Neural cell (in vitro differentiated cells): ENCODE data around the gene CLEC4M. TPM values are rescaled to one million over a fixed set of nuclear protein-coding genes. Genes with fewer than 3 reads are reported as not detected.

ENCODE experiments used
- H2AFZ ChIP-seq: fragments of 200-600, 300-800 bp; sonication (generic), shearing (Covaris generic); 2 replicates; pipeline ENCODE4 v1.6.0; 2014; ENCODE audit warnings: low read depth, mild to moderate bottlenecking, antibody characterized with exemption, low read length, moderate library complexity
- H3F3A ChIP-seq: fragments of 200-600 bp; shearing (Covaris generic); 2 replicates; pipeline ENCODE4 v1.6.1; 2016; ENCODE audit warnings: mild to moderate bottlenecking, moderate library complexity, mixed read lengths, antibody characterized with exemption, low read length; ENCODE audit not compliant: insufficient read depth, poor library complexity, severe bottlenecking
- H3K27ac ChIP-seq: fragments of 200-600, 300-800 bp; sonication (generic), shearing (Covaris generic); 2 replicates; pipeline ENCODE4 v1.5.1; 2014; ENCODE audit warnings: mild to moderate bottlenecking, low read length, moderate library complexity
- H3K27me3 ChIP-seq: fragments of 300-800, 200-600 bp; sonication (generic), shearing (Covaris generic); 2 replicates; pipeline ENCODE4 v1.6.0; 2014; ENCODE audit warnings: mild to moderate bottlenecking, low read depth, low read length, moderate library complexity; ENCODE audit not compliant: insufficient read depth
- H3K36me3 ChIP-seq: fragments of 300-800, 200-600 bp; sonication (generic), shearing (Covaris generic); 2 replicates; pipeline ENCODE4 v1.5.1; 2014; ENCODE audit warnings: mild to moderate bottlenecking, antibody characterized with exemption, low read length, moderate library complexity; ENCODE audit not compliant: insufficient read depth
- H3K4me2 ChIP-seq: fragments of 300-800, 200-600 bp; sonication (generic), shearing (Covaris generic); 2 replicates; pipeline ENCODE4 v1.6.0; 2014; ENCODE audit warnings: mild to moderate bottlenecking, low read length
- H3K4me3 ChIP-seq: fragments of 300-800, 200-600 bp; sonication (generic), shearing (Covaris generic); 2 replicates; pipeline ENCODE4 v1.5.1; 2014; ENCODE audit warnings: mild to moderate bottlenecking, low read length, moderate library complexity
- H3K79me2 ChIP-seq: fragments of 200-600 bp; shearing (Covaris generic); replicated peaks from 2 replicates; pipeline ENCODE4 v1.6.0; 2014; ENCODE audit warnings: mild to moderate bottlenecking, low read length, moderate library complexity; ENCODE audit not compliant: insufficient read depth
- H3K9ac ChIP-seq: fragments of 300-800, 200-600 bp; sonication (generic), shearing (Covaris generic); 2 replicates; pipeline ENCODE4 v1.6.1; 2016; ENCODE audit warnings: mild to moderate bottlenecking, low read length, mixed read lengths
- H3K9me2 ChIP-seq: fragments of 200-600 bp; shearing (Covaris generic); 2 replicates; pipeline ENCODE4 v1.6.1; 2016; ENCODE audit warnings: mild to moderate bottlenecking, low read length, mixed read lengths; ENCODE audit not compliant: insufficient read depth
- H3K9me3 ChIP-seq: fragments of 200-600, 300-800 bp; sonication (generic), shearing (Covaris generic); 2 replicates; pipeline ENCODE4 v1.6.1; 2016; ENCODE audit warnings: mild to moderate bottlenecking, mixed run types, low read length, moderate library complexity, mixed read lengths
- H4K20me1 ChIP-seq: fragments of 200-600 bp; shearing (Covaris generic); 2 replicates; pipeline ENCODE4 v1.6.1; 2016; ENCODE audit warnings: mild to moderate bottlenecking, mixed run types; ENCODE audit not compliant: insufficient read depth
- EP300 ChIP-seq: fragments of 450-650 bp; conservative IDR thresholded peaks from 2 replicates; pipeline ENCODE4 v1.6.1; 2014; ENCODE audit warnings: antibody characterized with exemption, mild to moderate bottlenecking, moderate library complexity; ENCODE audit not compliant: poor library complexity, severe bottlenecking
- EZH2 ChIP-seq: fragments of 200-600, 300-800 bp; shearing (Covaris generic), sonication (generic); IDR thresholded peaks from 2 replicates; pipeline ENCODE4 v1.6.1; 2014; ENCODE audit warnings: antibody characterized with exemption, low read length, borderline replicate concordance, mild to moderate bottlenecking; ENCODE audit not compliant: insufficient read depth, poor library complexity, severe bottlenecking
- MXI1 ChIP-seq: fragments of 450-650 bp; conservative IDR thresholded peaks from 2 replicates; pipeline ENCODE4 v1.6.1; 2014; ENCODE audit warnings: antibody characterized with exemption, mild to moderate bottlenecking; ENCODE audit not compliant: poor library complexity, severe bottlenecking
- POLR2AphosphoS5 ChIP-seq: IDR thresholded peaks from 2 replicates; pipeline ENCODE4 v1.6.1; 2012
- RAD21 ChIP-seq: fragments of 450-650 bp; conservative IDR thresholded peaks from 2 replicates; pipeline ENCODE4 v1.6.1; 2014; ENCODE audit warnings: antibody characterized with exemption, mild to moderate bottlenecking, moderate library complexity
- SMC3 ChIP-seq: fragments of 450-650 bp; conservative IDR thresholded peaks from 2 replicates; pipeline ENCODE4 v1.6.1; 2014; ENCODE audit warnings: antibody characterized with exemption, mild to moderate bottlenecking, moderate library complexity; ENCODE audit not compliant: poor library complexity
- TAF1 ChIP-seq: IDR thresholded peaks from 2 replicates; pipeline ENCODE4 v1.6.1; 2012; ENCODE audit warnings: low read depth
- polyA plus RNA-seq: library from polyadenylated mRNA; depleted of rRNA; stranded (reverse); fragments of >200 nt; gene quantifications from 2 replicates; pipeline ENCODE4 v1.2.3, GENCODE V29; 2014
- TF ChIP-seq, protein P1 (sequence below): IDR thresholded peaks from 2 replicates; pipeline ENCODE4 v1.6.1; 2012; ENCODE audit warnings: borderline replicate concordance
- TF ChIP-seq, protein P2 (sequence below): fragments of 450-650 bp; IDR thresholded peaks from 2 replicates; pipeline ENCODE4 v1.5.1; 2014; ENCODE audit warnings: antibody characterized with exemption, mild to moderate bottlenecking, moderate library complexity; ENCODE audit not compliant: poor library complexity, severe bottlenecking

CLEC4M gene
- polyA plus RNA-seq, 1 donor from 2014 or later = not detected

DNA sequence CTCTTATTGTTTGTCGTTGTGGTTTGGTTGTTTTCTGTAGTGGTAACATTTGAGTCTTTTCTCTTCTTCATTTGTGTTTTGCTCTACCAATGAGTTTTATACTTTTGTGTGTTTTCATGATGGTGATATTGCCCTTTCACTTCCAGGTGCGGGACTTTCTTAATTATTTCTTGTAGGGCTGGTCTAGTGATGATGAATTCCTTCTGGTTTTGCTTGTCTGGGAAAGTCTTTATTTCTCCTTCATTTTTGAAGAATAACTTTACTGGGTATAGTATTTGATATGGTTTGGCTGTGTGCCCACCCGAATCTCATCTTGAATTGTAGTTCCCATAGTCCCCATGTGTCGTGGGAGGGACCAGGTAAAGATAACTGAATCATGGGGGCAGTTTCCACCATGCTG lies 6.8 kb upstream of the CLEC4M start:
- no peak overlapping the region for H3K27ac ChIP-seq
- H3K79me2 ChIP-seq = no peaks in the 10 kb centered on the region
- no peaks in the 10 kb centered on the region for H3F3A ChIP-seq
- no peak overlapping the region for H2AFZ ChIP-seq
- H3K9me2 ChIP-seq = no peaks in the 10 kb centered on the region
- H3K27me3 ChIP-seq = no peaks in the 10 kb centered on the region
- H3K4me3 ChIP-seq = no peak overlapping the region
- TF ChIP-seq EZH2 (no peak), MXI1 (no peak), POLR2AphosphoS5 (no peak), SMC3 (no peak), RAD21 (no peak), TAF1 (no peak), EP300 (no peak)
- TF ChIP-seq, protein P1, sequence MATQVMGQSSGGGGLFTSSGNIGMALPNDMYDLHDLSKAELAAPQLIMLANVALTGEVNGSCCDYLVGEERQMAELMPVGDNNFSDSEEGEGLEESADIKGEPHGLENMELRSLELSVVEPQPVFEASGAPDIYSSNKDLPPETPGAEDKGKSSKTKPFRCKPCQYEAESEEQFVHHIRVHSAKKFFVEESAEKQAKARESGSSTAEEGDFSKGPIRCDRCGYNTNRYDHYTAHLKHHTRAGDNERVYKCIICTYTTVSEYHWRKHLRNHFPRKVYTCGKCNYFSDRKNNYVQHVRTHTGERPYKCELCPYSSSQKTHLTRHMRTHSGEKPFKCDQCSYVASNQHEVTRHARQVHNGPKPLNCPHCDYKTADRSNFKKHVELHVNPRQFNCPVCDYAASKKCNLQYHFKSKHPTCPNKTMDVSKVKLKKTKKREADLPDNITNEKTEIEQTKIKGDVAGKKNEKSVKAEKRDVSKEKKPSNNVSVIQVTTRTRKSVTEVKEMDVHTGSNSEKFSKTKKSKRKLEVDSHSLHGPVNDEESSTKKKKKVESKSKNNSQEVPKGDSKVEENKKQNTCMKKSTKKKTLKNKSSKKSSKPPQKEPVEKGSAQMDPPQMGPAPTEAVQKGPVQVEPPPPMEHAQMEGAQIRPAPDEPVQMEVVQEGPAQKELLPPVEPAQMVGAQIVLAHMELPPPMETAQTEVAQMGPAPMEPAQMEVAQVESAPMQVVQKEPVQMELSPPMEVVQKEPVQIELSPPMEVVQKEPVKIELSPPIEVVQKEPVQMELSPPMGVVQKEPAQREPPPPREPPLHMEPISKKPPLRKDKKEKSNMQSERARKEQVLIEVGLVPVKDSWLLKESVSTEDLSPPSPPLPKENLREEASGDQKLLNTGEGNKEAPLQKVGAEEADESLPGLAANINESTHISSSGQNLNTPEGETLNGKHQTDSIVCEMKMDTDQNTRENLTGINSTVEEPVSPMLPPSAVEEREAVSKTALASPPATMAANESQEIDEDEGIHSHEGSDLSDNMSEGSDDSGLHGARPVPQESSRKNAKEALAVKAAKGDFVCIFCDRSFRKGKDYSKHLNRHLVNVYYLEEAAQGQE = no peak
- TF ChIP-seq, protein P2, sequence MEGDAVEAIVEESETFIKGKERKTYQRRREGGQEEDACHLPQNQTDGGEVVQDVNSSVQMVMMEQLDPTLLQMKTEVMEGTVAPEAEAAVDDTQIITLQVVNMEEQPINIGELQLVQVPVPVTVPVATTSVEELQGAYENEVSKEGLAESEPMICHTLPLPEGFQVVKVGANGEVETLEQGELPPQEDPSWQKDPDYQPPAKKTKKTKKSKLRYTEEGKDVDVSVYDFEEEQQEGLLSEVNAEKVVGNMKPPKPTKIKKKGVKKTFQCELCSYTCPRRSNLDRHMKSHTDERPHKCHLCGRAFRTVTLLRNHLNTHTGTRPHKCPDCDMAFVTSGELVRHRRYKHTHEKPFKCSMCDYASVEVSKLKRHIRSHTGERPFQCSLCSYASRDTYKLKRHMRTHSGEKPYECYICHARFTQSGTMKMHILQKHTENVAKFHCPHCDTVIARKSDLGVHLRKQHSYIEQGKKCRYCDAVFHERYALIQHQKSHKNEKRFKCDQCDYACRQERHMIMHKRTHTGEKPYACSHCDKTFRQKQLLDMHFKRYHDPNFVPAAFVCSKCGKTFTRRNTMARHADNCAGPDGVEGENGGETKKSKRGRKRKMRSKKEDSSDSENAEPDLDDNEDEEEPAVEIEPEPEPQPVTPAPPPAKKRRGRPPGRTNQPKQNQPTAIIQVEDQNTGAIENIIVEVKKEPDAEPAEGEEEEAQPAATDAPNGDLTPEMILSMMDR = no peak
- H3K36me3 ChIP-seq = no peaks in the 10 kb centered on the region
- no peak overlapping the region for H3K4me2 ChIP-seq
- H3K9ac ChIP-seq = no peak overlapping the region
- H3K9me3 ChIP-seq = peaks cover 2% of the 10 kb centered on the region
- H4K20me1 ChIP-seq = no peaks in the 10 kb centered on the region

GRCh38 chr19:7757358-7757757 lies 5.7 kb upstream of the CLEC4M start:
- no peak for TF ChIP-seq SMC3
- TF ChIP-seq, protein P2 = no peak
- TF ChIP-seq MXI1 = no peak
- no peak for TF ChIP-seq EZH2
- TF ChIP-seq POLR2AphosphoS5 = no peak
- no peak for TF ChIP-seq TAF1
- TF ChIP-seq RAD21 = no peak
- TF ChIP-seq, protein P1 = no peak
- no peak for TF ChIP-seq EP300

More at GRCh38 chr19:7757358-7757757, 5.7 kb upstream of the CLEC4M start:
- Histone ChIP-seq H3F3A (no peaks in the 10 kb centered on the region), H4K20me1 (no peaks in the 10 kb centered on the region), H3K79me2 (no peaks in the 10 kb centered on the region), H3K4me2 (no peak overlapping the region), H3K9me2 (no peaks in the 10 kb centered on the region), H3K27ac (no peak overlapping the region), H3K4me3 (no peak overlapping the region), H3K27me3 (no peaks in the 10 kb centered on the region), H3K9me3 (peaks cover 2% of the 10 kb centered on the region), H3K36me3 (no peaks in the 10 kb centered on the region), H3K9ac (no peak overlapping the region), H2AFZ (no peak overlapping the region)
